H1 (cell line): Measurements from ENCODE around the gene SEC63. TPM values are rescaled to one million over a fixed set of nuclear protein-coding genes. Genes with fewer than 3 reads are reported as not detected.

Experiments used
- CTCF ChIA-PET: fragments of 300-600 bp; sonication (Branson Sonifier 250); formaldehyde crosslinking; loops from one replicate; lab custom pipeline; 2021; ENCODE audit not compliant: partially characterized antibody; lab: Charles Lee
- POLR2A ChIA-PET: fragments of 300-600 bp; sonication (Branson Sonifier 250); formaldehyde crosslinking; loops from one replicate; lab custom pipeline; 2021; ENCODE audit warnings: inconsistent platforms; ENCODE audit not compliant: partially characterized antibody; lab: Charles Lee
- DNase-seq, 2 experiments: peaks; one replicate each; pipeline versions ENCODE4 v3.0.0 to v3.0.0-alpha.2; 2010 to 2022; ENCODE audit warnings: low spot score in 2 of 2, low read depth in 1 of 2, mixed read lengths in 1 of 2
- FAIRE-seq: peaks from 2 replicates; lab custom pipeline; 2011; peaks lifted over from hg19 to GRCh38; lab: Jason Lieb, UNC
- H2AFZ ChIP-seq: 2 replicates; pipeline ENCODE4 v1.8.1; 2012; ENCODE audit warnings: low read length, inconsistent platforms
- H2AK5ac ChIP-seq: 2 replicates; pipeline ENCODE4 v1.6.1; 2013; ENCODE audit warnings: low read depth, low read length
- H2BK120ac ChIP-seq: replicated peaks from 2 replicates; pipeline ENCODE3; 2013; ENCODE audit warnings: low read depth, low read length, inconsistent platforms
- H2BK12ac ChIP-seq: 2 replicates; pipeline ENCODE4 v1.6.1; 2013; ENCODE audit warnings: low read depth, low read length
- H2BK15ac ChIP-seq: 2 replicates; pipeline ENCODE4 v1.6.1; 2013; ENCODE audit warnings: low read length
- H2BK20ac ChIP-seq: 2 replicates; pipeline ENCODE4 v1.6.1; 2013; ENCODE audit warnings: low read length
- H2BK5ac ChIP-seq: 2 replicates; pipeline ENCODE4 v1.6.1; 2013; ENCODE audit warnings: low read depth, low read length
- H3K14ac ChIP-seq: 2 replicates; pipeline ENCODE4 v1.6.1; 2013; ENCODE audit warnings: inconsistent platforms; ENCODE audit not compliant: insufficient read length
- H3K18ac ChIP-seq: 2 replicates; pipeline ENCODE4 v1.6.1; 2013; ENCODE audit warnings: low read length; ENCODE audit errors: extremely low read depth
- H3K23ac ChIP-seq: 2 replicates; pipeline ENCODE4 v1.6.1; 2013; ENCODE audit warnings: inconsistent platforms; ENCODE audit not compliant: insufficient read length
- H3K23me2 ChIP-seq: 2 replicates; pipeline ENCODE4 v1.6.1; 2013; ENCODE audit warnings: low read depth, low read length
- H3K27ac ChIP-seq: 2 replicates; pipeline ENCODE4 v1.6.1; 2011; ENCODE audit warnings: low read depth, low read length, inconsistent platforms
- H3K27me3 ChIP-seq, 4 experiments: replicated peaks in 1 of 4; 1 replicate in 1 of 4; 2 replicates in 3 of 4; pipeline versions ENCODE4 v1.6.1 to v1.8.1; 2011 to 2013; ENCODE audit warnings: low read length in 3 of 4, mild to moderate bottlenecking in 3 of 4, inconsistent platforms in 2 of 4, mixed read lengths in 2 of 4, moderate library complexity in 1 of 4; ENCODE audit not compliant: control insufficient read depth in 3 of 4, insufficient read depth in 3 of 4; ENCODE audit errors: extremely low read depth in 1 of 4
- H3K36me3 ChIP-seq, 4 experiments: 2 replicates each; pipeline versions ENCODE4 v1.6.1 to v1.8.1; 2011 to 2013; ENCODE audit warnings: mild to moderate bottlenecking in 4 of 4, low read length in 3 of 4, moderate library complexity in 2 of 4, control low read depth in 1 of 4, inconsistent platforms in 1 of 4; ENCODE audit not compliant: insufficient read depth in 4 of 4, control insufficient read depth in 2 of 4
- H3K4ac ChIP-seq: replicated peaks from 2 replicates; pipeline ENCODE3; 2013; ENCODE audit warnings: low read length, low read depth, mixed read lengths, inconsistent platforms; ENCODE audit not compliant: insufficient read length
- H3K4me1 ChIP-seq, 4 experiments: replicated peaks in 1 of 4; 1 replicate in 1 of 4; 2 replicates in 3 of 4; pipeline versions ENCODE4 v1.6.1 to v1.8.1; 2011 to 2013; ENCODE audit warnings: low read length in 3 of 4, inconsistent platforms in 2 of 4, mixed read lengths in 1 of 4; ENCODE audit not compliant: insufficient read depth in 4 of 4, control insufficient read depth in 3 of 4
- H3K4me2 ChIP-seq, 2 experiments: 2 replicates each; pipeline versions ENCODE4 v1.6.1 to v1.8.1; 2011 to 2013; ENCODE audit warnings: low read depth in 2 of 2, low read length in 2 of 2, control low read depth in 1 of 2, inconsistent platforms in 1 of 2, mild to moderate bottlenecking in 1 of 2; ENCODE audit not compliant: insufficient read depth in 1 of 2
- H3K4me3 ChIP-seq, 4 experiments: fragments of 200-600, 300-600 bp in 1 of 4; sonication (generic), shearing (Covaris generic), sonication (Bioruptor Twin) in 1 of 4; 2 replicates each; pipeline versions ENCODE4 v1.5.1 to v1.8.1; 2011 to 2016; ENCODE audit warnings: low read length in 4 of 4, low read depth in 3 of 4, control low read depth in 2 of 4, inconsistent platforms in 2 of 4, mild to moderate bottlenecking in 2 of 4, mixed read lengths in 1 of 4, moderate library complexity in 1 of 4; ENCODE audit not compliant: insufficient read depth in 2 of 4; ENCODE audit errors: extremely low read depth in 1 of 4
- H3K56ac ChIP-seq: replicated peaks from 2 replicates; pipeline ENCODE3; 2013; ENCODE audit warnings: low read depth, mild to moderate bottlenecking, mixed read lengths, low read length, inconsistent platforms; ENCODE audit not compliant: insufficient read length
- H3K79me1 ChIP-seq: 2 replicates; pipeline ENCODE4 v1.6.1; 2013; ENCODE audit warnings: low read depth, low read length, control low read depth
- H3K79me2 ChIP-seq, 2 experiments: 2 replicates each; pipeline versions ENCODE4 v1.6.1 to v1.8.1; 2012 to 2013; ENCODE audit warnings: low read length in 2 of 2, mild to moderate bottlenecking in 2 of 2, inconsistent platforms in 1 of 2; ENCODE audit not compliant: insufficient read depth in 2 of 2, control insufficient read depth in 1 of 2
- H3K9ac ChIP-seq, 4 experiments: replicated peaks in 1 of 4; 1 replicate in 1 of 4; 2 replicates in 3 of 4; pipeline versions ENCODE4 v1.6.1 to v1.8.1; 2011 to 2013; ENCODE audit warnings: low read depth in 3 of 4, low read length in 3 of 4, control low read depth in 2 of 4, mild to moderate bottlenecking in 2 of 4, moderate library complexity in 2 of 4, inconsistent platforms in 1 of 4; ENCODE audit errors: extremely low read depth in 1 of 4
- H3K9me3 ChIP-seq, 2 experiments: 2 replicates each; pipeline versions ENCODE4 v1.6.1 to v1.8.1; 2012 to 2013; ENCODE audit warnings: mild to moderate bottlenecking in 2 of 2, moderate library complexity in 2 of 2, control low read depth in 1 of 2, inconsistent platforms in 1 of 2, low read depth in 1 of 2, low read length in 1 of 2, mixed read lengths in 1 of 2; ENCODE audit not compliant: insufficient read depth in 2 of 2
- H4K20me1 ChIP-seq, 2 experiments: replicated peaks in 1 of 2; 2 replicates each; pipeline versions ENCODE3 to v1.8.1; 2011 to 2013; ENCODE audit warnings: inconsistent platforms in 2 of 2, low read length in 2 of 2, mild to moderate bottlenecking in 1 of 2; ENCODE audit not compliant: insufficient read depth in 2 of 2, control insufficient read depth in 1 of 2
- H4K5ac ChIP-seq: 2 replicates; pipeline ENCODE4 v1.6.1; 2013; ENCODE audit warnings: low read length, low read depth, mixed read lengths, inconsistent platforms; ENCODE audit not compliant: insufficient read length
- H4K8ac ChIP-seq: 2 replicates; pipeline ENCODE4 v1.8.0; 2013; ENCODE audit warnings: mild to moderate bottlenecking, moderate library complexity, low read length, inconsistent platforms; ENCODE audit not compliant: insufficient read depth; ENCODE audit errors: extremely low read depth
- H4K91ac ChIP-seq: replicated peaks from 2 replicates; pipeline ENCODE3; 2013; ENCODE audit warnings: low read length, mixed read lengths, inconsistent platforms; ENCODE audit not compliant: insufficient read length
- NRF1 ChIP-seq: IDR thresholded peaks from 2 replicates; pipeline ENCODE4 v1.6.1; 2011; ENCODE audit warnings: mild to moderate bottlenecking, low read depth, low read length, improper control_type of control experiment
- POLR2AphosphoS5 ChIP-seq: IDR thresholded peaks from 2 replicates; pipeline ENCODE4 v1.6.1; 2011; ENCODE audit warnings: low read depth, low read length
- SAP30 ChIP-seq: fragments of 300-600 bp; sonication (generic); IDR thresholded peaks from 2 replicates; pipeline ENCODE4 v1.7.1; 2012; ENCODE audit warnings: low read length, moderate library complexity, mild to moderate bottlenecking, inconsistent platforms; ENCODE audit not compliant: insufficient read depth, insufficient replicate concordance
- SP2 ChIP-seq: IDR thresholded peaks from 2 replicates; pipeline ENCODE4 v1.6.1; 2012; ENCODE audit warnings: mild to moderate bottlenecking, low read length, inconsistent platforms
- WGBS, 2 experiments: shearing (Covaris generic) in 1 of 2; methylation state at CpG; one replicate each; pipeline versions ENCODE4 v1.1.6 to v1.1.7; 2013 to 2015; ENCODE audit warnings: low lambda C conversion rate in 2 of 2, mixed read lengths in 2 of 2, inconsistent platforms in 1 of 2, low coverage in 1 of 2, missing lambda C conversion rate in 1 of 2; ENCODE audit not compliant: insufficient replicate concordance in 2 of 2, insufficient coverage in 1 of 2, insufficient read length in 1 of 2; ENCODE audit errors: extremely low coverage in 1 of 2, missing lambda C conversion rate in 1 of 2; 5-methylcytosine and 5-hydroxymethylcytosine counted together
- polyA plus RNA-seq, 7 experiments: library from polyadenylated mRNA; depleted of rRNA in 3 of 7; stranded (reverse) in 5 of 7; unstranded in 2 of 7; fragments of >200 nt in 5 of 7; fragments of 200-250 nt in 2 of 7; gene quantifications; 1 replicate in 5 of 7; 2 replicates in 1 of 7; 4 replicates in 1 of 7; pipeline versions ENCODE4 v1.2.1 to v1.2.3, GENCODE V29; 2011 to 2013; ENCODE audit warnings: missing spikeins in 2 of 7, mixed read lengths in 2 of 7
- total RNA-seq: library from RNA; stranded (reverse); fragmentation: NEBNext Ultra II Directional; extraction: Animal tissue kit (Norgen Biotek cat#: 25700); gene quantifications from 2 replicates; pipeline ENCODE4 v1.2.1, GENCODE V29; 2021
- TF ChIP-seq, protein P1 (sequence below): IDR thresholded peaks from 2 replicates; pipeline ENCODE4 v1.6.1; 2012; ENCODE audit warnings: inconsistent platforms

The SEC63 gene
- total and polyA plus RNA-seq, 2 of the 8 experiments (the other 6 are each of a cell fraction or from before 2014, with no cell fraction given) = 17.3 to 121 TPM

DNA sequence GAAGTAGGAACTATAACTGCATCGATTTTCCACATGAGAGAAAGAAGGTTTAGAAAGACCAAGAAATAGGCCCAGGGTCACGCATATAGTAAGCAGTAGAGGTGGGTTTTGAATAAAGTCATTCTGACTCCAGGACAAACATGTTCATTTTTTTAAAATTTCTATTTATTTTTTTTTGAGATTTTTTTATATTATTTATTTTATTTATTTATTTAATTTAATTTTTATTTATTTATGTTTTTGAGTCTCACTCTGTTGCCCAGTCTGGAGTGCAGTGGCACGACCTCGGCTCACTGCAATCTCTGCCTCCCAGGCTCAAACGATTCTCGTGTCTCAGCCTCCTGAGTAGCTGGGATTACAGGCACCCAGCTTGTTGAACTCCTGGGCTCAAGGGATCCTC, 13.2 kb upstream of the SEC63 start:
- TF ChIP-seq, protein P1, sequence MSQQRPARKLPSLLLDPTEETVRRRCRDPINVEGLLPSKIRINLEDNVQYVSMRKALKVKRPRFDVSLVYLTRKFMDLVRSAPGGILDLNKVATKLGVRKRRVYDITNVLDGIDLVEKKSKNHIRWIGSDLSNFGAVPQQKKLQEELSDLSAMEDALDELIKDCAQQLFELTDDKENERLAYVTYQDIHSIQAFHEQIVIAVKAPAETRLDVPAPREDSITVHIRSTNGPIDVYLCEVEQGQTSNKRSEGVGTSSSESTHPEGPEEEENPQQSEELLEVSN = no peak
- no peak for TF ChIP-seq POLR2AphosphoS5
- no peak for TF ChIP-seq SAP30
- TF ChIP-seq SP2 = no peak
- TF ChIP-seq NRF1 = no peak
- TF ChIP-seq, all 59 proteins: peak for 0
- no peak overlapping the region for H3K27ac ChIP-seq
- H4K8ac ChIP-seq = no peak overlapping the region
- H3K79me1 ChIP-seq = no peaks in the 10 kb centered on the region
- no peak overlapping the region for H3K56ac ChIP-seq
- H3K79me2 ChIP-seq = no peaks in the 10 kb centered on the region
- H3K9me3 ChIP-seq = no peaks in the 10 kb centered on the region
- no peak overlapping the region for H2BK5ac ChIP-seq
- no peak overlapping the region for H3K9ac ChIP-seq
- no peak overlapping the region for H2BK12ac ChIP-seq
- no peak overlapping the region for H2AFZ ChIP-seq
- WGBS, 2 experiments = 94% methylated on average over 6 of the region's 6 CpGs; no CpG with 5 or more reads in 1 of the 2 experiments
- H3K18ac ChIP-seq = no peak overlapping the region
- ChIA-PET POLR2A (no interaction called here), CTCF (interaction anchor here (1.0 to 1.1 kb wide), 2 partner anchors 9 to 14 kb away, joined by 3 to 4 read pairs; no protein-coding TSS in a partner anchor)
- H3K4me1 ChIP-seq = peaks cover 0 to 12% (median 2%) of the 10 kb centered on the region in 4 experiments; a peak in 1 of 7 replicates
- H3K4me2 ChIP-seq = no peak overlapping the region
- H2AK5ac ChIP-seq = no peak overlapping the region
- no peak overlapping the region for H2BK20ac ChIP-seq
- no peak overlapping the region for H3K4me3 ChIP-seq
- H4K5ac ChIP-seq = no peak overlapping the region
- no peak overlapping the region for H2BK15ac ChIP-seq
- no peak for DNase-seq
- H3K36me3 ChIP-seq = no peaks in the 10 kb centered on the region
- H2BK120ac ChIP-seq = no peak overlapping the region
- H3K23ac ChIP-seq = no peak overlapping the region
- H4K91ac ChIP-seq = no peak overlapping the region
- H4K20me1 ChIP-seq = no peaks in the 10 kb centered on the region
- no peak overlapping the region for H3K4ac ChIP-seq
- no peaks in the 10 kb centered on the region; the same call in 1 of the 2 replicates for H3K23me2 ChIP-seq
- H3K27me3 ChIP-seq = no peaks in the 10 kb centered on the region
- FAIRE-seq = no peak
- no peak overlapping the region for H3K14ac ChIP-seq
